IMR-90 (cell line): ENCODE data around the gene XKR3. TPM values are rescaled to one million over a fixed set of nuclear protein-coding genes. Genes with fewer than 3 reads are reported as not detected.
A peak's percentile ranks its signal among the peaks of the same experiment; 100 is the strongest.

Experiments
- ATAC-seq: fragments of 200-7000 bp; cut with Tn5 transposase; 2 replicates; pipeline ENCODE4 v1.9.1; 2020; ENCODE audit warnings: low read depth, mild to moderate bottlenecking, moderate library complexity
- BruUV-seq: library from RNA; stranded (reverse); fragments of 400-500 nt; replicated peaks from 2 replicates; lab custom pipeline; 2021; lab: Mats Ljungman, UMichigan
- CTCF ChIA-PET: fragments of 300-600 bp; formaldehyde crosslinking; extraction: SDS; loops from one replicate; lab custom pipeline; 2021; ENCODE audit warnings: antibody characterized with exemption; lab: Yijun Ruan, JAX
- POLR2A ChIA-PET: fragments of 300-600 bp; sonication (Branson Sonifier 250); formaldehyde crosslinking; loops from one replicate; lab custom pipeline; 2022; ENCODE audit warnings: antibody characterized with exemption; ENCODE audit not compliant: unreplicated experiment; lab: Charles Lee
- DNase-seq: peaks from one replicate; pipeline ENCODE4 v3.0.0; 2013
- H2AFZ ChIP-seq: replicated peaks from 2 replicates; pipeline ENCODE3; 2013; ENCODE audit warnings: low read length, mild to moderate bottlenecking; ENCODE audit not compliant: poor library complexity
- H2AK5ac ChIP-seq: 2 replicates; pipeline ENCODE4 v1.6.1; 2013; ENCODE audit warnings: low read depth, low read length, inconsistent platforms
- H2AK9ac ChIP-seq: replicated peaks from 2 replicates; pipeline ENCODE3; 2013; ENCODE audit warnings: mild to moderate bottlenecking, low read depth, low read length, moderate library complexity; ENCODE audit not compliant: poor library complexity
- H2BK120ac ChIP-seq: 2 replicates; pipeline ENCODE4 v1.6.1; 2013; ENCODE audit warnings: low read depth, low read length, inconsistent platforms
- H2BK15ac ChIP-seq: 3 replicates; pipeline ENCODE4 v1.6.1; 2013; ENCODE audit warnings: low read depth, low read length, inconsistent platforms
- H2BK20ac ChIP-seq: 2 replicates; pipeline ENCODE4 v1.6.1; 2013; ENCODE audit warnings: low read depth, mild to moderate bottlenecking, inconsistent platforms, low read length, moderate library complexity
- H2BK5ac ChIP-seq: 2 replicates; pipeline ENCODE4 v1.6.1; 2013; ENCODE audit warnings: mild to moderate bottlenecking, low read depth, low read length, inconsistent platforms; ENCODE audit not compliant: poor library complexity, severe bottlenecking
- H3K14ac ChIP-seq: replicated peaks from 2 replicates; pipeline ENCODE4 v1.6.1; 2013; ENCODE audit warnings: low read depth, low read length, inconsistent platforms
- H3K18ac ChIP-seq: 2 replicates; pipeline ENCODE4 v1.6.1; 2013; ENCODE audit warnings: low read depth, low read length, control low read depth
- H3K23ac ChIP-seq: 2 replicates; pipeline ENCODE4 v1.6.1; 2013; ENCODE audit warnings: low read depth, low read length, inconsistent platforms
- H3K27ac ChIP-seq: 2 replicates; pipeline ENCODE4 v1.5.1; 2013; ENCODE audit warnings: mild to moderate bottlenecking, control low read depth, low read length; ENCODE audit not compliant: insufficient read depth
- H3K27me3 ChIP-seq: 2 replicates; pipeline ENCODE4 v1.6.1; 2013; ENCODE audit warnings: low read length; ENCODE audit not compliant: control insufficient read depth, insufficient read depth
- H3K36me3 ChIP-seq: 2 replicates; pipeline ENCODE4 v1.6.1; 2013; ENCODE audit warnings: low read length, mixed read lengths; ENCODE audit not compliant: control insufficient read depth, insufficient read depth
- H3K4ac ChIP-seq: 2 replicates; pipeline ENCODE4 v1.6.1; 2013; ENCODE audit warnings: low read depth, low read length, inconsistent platforms
- H3K4me1 ChIP-seq: 2 replicates; pipeline ENCODE4 v1.6.1; 2013; ENCODE audit warnings: low read length, mixed read lengths; ENCODE audit not compliant: control insufficient read depth, insufficient read depth
- H3K4me2 ChIP-seq: 2 replicates; pipeline ENCODE4 v1.6.1; 2013; ENCODE audit warnings: low read depth, mild to moderate bottlenecking, control low read depth, low read length, moderate library complexity
- H3K4me3 ChIP-seq: 2 replicates; pipeline ENCODE4 v1.5.1; 2013; ENCODE audit warnings: low read depth, mild to moderate bottlenecking, control low read depth, low read length, moderate library complexity; ENCODE audit not compliant: insufficient read depth
- H3K56ac ChIP-seq: 2 replicates; pipeline ENCODE4 v1.6.1; 2013; ENCODE audit warnings: low read length, inconsistent platforms; ENCODE audit not compliant: insufficient read depth; ENCODE audit errors: extremely low read depth
- H3K79me1 ChIP-seq, 2 experiments: 2 replicates each; pipeline ENCODE4 v1.6.1; 2013; ENCODE audit warnings: low read length in 2 of 2, inconsistent platforms in 1 of 2, low read depth in 1 of 2
- H3K9ac ChIP-seq: 2 replicates; pipeline ENCODE4 v1.6.1; 2013; ENCODE audit warnings: low read depth, low read length, control low read depth
- H3K9me1 ChIP-seq: 2 replicates; pipeline ENCODE4 v1.6.1; 2013; ENCODE audit warnings: low read length, inconsistent platforms; ENCODE audit not compliant: insufficient read depth
- H3K9me3 ChIP-seq: 2 replicates; pipeline ENCODE4 v1.6.1; 2013; ENCODE audit warnings: low read length; ENCODE audit not compliant: control insufficient read depth, insufficient read depth
- H4K20me1 ChIP-seq: 2 replicates; pipeline ENCODE4 v1.6.1; 2013; ENCODE audit warnings: low read length, inconsistent platforms; ENCODE audit not compliant: insufficient read depth
- H4K5ac ChIP-seq: 2 replicates; pipeline ENCODE4 v1.6.1; 2013; ENCODE audit warnings: mild to moderate bottlenecking, low read depth, low read length, control low read depth
- H4K8ac ChIP-seq, 2 experiments: 2 replicates each; pipeline ENCODE4 v1.6.1; 2013; ENCODE audit warnings: low read depth in 2 of 2, low read length in 2 of 2, control low read depth in 1 of 2, inconsistent platforms in 1 of 2
- H4K91ac ChIP-seq: 2 replicates; pipeline ENCODE4 v1.6.1; 2013; ENCODE audit warnings: low read depth, low read length, inconsistent platforms; ENCODE audit not compliant: insufficient read depth
- CEBPB ChIP-seq: IDR thresholded peaks from 2 replicates; pipeline ENCODE4 v1.6.1; 2012; ENCODE audit warnings: low read depth, low read length, improper control_type of control experiment
- dilution Hi-C: fragments of 300-500 bp; cut with HindIII; formaldehyde crosslinking; loops from one replicate; pipeline ENCODE4 v1.14.3; 2018; ENCODE audit warnings: low sequenced_read_pairs; ENCODE audit not compliant: unreplicated experiment
- in situ Hi-C: fragments of 300-500 bp; cut with MboI; formaldehyde crosslinking; loops from 3 replicates; pipeline ENCODE4 v1.14.3; 2019; ENCODE audit warnings: low sequenced_read_pairs, inconsistent platforms, mixed read lengths
- intact Hi-C: fragments of 100-400 bp; cut with micrococcal nuclease; formaldehyde crosslinking; loops from 2 replicates; pipeline ENCODE4 v1.10.0; 2022
- polyA plus RNA-seq, 3 experiments: library from polyadenylated mRNA; depleted of rRNA; stranded (reverse); fragments of >200 nt; gene quantifications; 2 replicates each; pipeline ENCODE4 v1.2.3, GENCODE V29; 2012; ENCODE audit warnings: low replicate concordance in 1 of 3
- total RNA-seq: library from RNA; depleted of rRNA; stranded (reverse); fragments of >200 nt; gene quantifications from 2 replicates; pipeline ENCODE4 v1.2.3, GENCODE V29; 2012
- TF ChIP-seq, protein P1 (sequence below): conservative IDR thresholded peaks from 2 replicates; pipeline ENCODE4 v1.5.1; 2012; ENCODE audit warnings: mild to moderate bottlenecking, low read depth, low read length, improper control_type of control experiment

Gene XKR3
- total and polyA plus RNA-seq, 2 of the 4 experiments (the other 2 are of a cell fraction), result not detected

DNA sequence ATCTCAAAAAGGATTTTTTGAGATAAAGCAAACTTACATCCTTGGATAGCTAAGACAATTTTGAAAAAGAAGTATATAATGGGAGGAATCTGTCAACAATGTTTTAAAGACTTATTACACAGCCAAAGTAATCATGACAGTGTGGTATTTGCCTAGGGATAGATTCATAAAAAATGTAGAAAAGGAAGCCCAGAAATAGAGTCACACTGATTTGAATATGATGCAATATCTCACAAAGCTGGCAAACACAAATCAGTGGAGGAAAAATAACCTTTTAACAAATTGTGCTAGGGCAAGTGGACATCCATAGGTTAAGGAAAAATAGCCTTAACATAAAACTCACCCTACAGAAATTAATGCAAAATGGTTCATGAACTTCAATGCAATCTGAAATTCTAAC lies 6.0 kb downstream of the XKR3 start:
- ChIA-PET CTCF (no interaction called here), POLR2A (no interaction called here)
- Histone ChIP-seq H3K23ac (no peak overlapping the region), H3K79me1 (no peaks in the 10 kb centered on the region), H3K56ac (no peak overlapping the region), H2BK15ac (no peak overlapping the region), H2BK20ac (no peak overlapping the region), H3K4me2 (no peak overlapping the region), H2BK120ac (no peak overlapping the region), H3K27me3 (no peaks in the 10 kb centered on the region), H4K91ac (no peak overlapping the region), H3K27ac (no peak overlapping the region), H3K14ac (no peak overlapping the region), H3K9ac (no peak overlapping the region), H2AFZ (no peak overlapping the region), H4K5ac (no peak overlapping the region), H2AK5ac (no peak overlapping the region), H3K4ac (no peak overlapping the region), H4K8ac (no peak overlapping the region), H2BK5ac (no peak overlapping the region), H3K36me3 (no peaks in the 10 kb centered on the region), H2AK9ac (no peak overlapping the region), H4K20me1 (no peaks in the 10 kb centered on the region), H3K18ac (no peak overlapping the region), H3K9me3 (peaks cover 6% of the 10 kb centered on the region), H3K9me1 (no peaks in the 10 kb centered on the region), H3K4me3 (no peak overlapping the region), H3K4me1 (no peaks in the 10 kb centered on the region)
- dilution Hi-C loops, result no loop called here
- DNase-seq (no peak), ATAC-seq (no peak)
- peak; percentile 48 for TF ChIP-seq CEBPB
- TF ChIP-seq, protein P1, sequence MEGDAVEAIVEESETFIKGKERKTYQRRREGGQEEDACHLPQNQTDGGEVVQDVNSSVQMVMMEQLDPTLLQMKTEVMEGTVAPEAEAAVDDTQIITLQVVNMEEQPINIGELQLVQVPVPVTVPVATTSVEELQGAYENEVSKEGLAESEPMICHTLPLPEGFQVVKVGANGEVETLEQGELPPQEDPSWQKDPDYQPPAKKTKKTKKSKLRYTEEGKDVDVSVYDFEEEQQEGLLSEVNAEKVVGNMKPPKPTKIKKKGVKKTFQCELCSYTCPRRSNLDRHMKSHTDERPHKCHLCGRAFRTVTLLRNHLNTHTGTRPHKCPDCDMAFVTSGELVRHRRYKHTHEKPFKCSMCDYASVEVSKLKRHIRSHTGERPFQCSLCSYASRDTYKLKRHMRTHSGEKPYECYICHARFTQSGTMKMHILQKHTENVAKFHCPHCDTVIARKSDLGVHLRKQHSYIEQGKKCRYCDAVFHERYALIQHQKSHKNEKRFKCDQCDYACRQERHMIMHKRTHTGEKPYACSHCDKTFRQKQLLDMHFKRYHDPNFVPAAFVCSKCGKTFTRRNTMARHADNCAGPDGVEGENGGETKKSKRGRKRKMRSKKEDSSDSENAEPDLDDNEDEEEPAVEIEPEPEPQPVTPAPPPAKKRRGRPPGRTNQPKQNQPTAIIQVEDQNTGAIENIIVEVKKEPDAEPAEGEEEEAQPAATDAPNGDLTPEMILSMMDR, result no peak
- no TSS peak for BruUV-seq
- in situ Hi-C loops, result no loop called here
- intact Hi-C loops, result no loop called here
